Thyroid gland (tissue), 4 donors: ENCODE data around the gene RABL6. TPM values are rescaled to one million over a fixed set of nuclear protein-coding genes. Genes with fewer than 3 reads are reported as not detected.
A peak's percentile ranks its signal among the peaks of the same experiment; 100 is the strongest.
"Not testable (repeated sequence)": the region's sequence is repeated elsewhere in the genome, so short reads cannot be mapped to it uniquely, and the experiment has no call there.

Experiments
- DNase-seq, 2 donors: peaks; one replicate each; pipeline ENCODE4 v3.0.0-alpha.2; 2019
- H3K27ac ChIP-seq, 3 donors: fragments of 200-600 bp; sonication (generic); 1 replicate in 2 of 3; 2 replicates in 1 of 3; pipeline ENCODE4 v1.5.1; 2016 to 2019; ENCODE audit warnings: mild to moderate bottlenecking in 1 of 3, moderate library complexity in 1 of 3
- H3K27me3 ChIP-seq: fragments of 200-600 bp; sonication (generic); one replicate; pipeline ENCODE4 v1.5.1; 2019
- H3K36me3 ChIP-seq, 2 donors: fragments of 200-600 bp; sonication (generic); one replicate each; pipeline ENCODE4 v1.5.1; 2016 to 2019
- H3K4me1 ChIP-seq, 2 donors: fragments of 200-600 bp; sonication (generic); one replicate each; pipeline ENCODE4 v1.5.1; 2017 to 2019
- H3K4me3 ChIP-seq, 3 donors: fragments of 200-600 bp; sonication (generic); replicated peaks in 1 of 3; 1 replicate in 2 of 3; 2 replicates in 1 of 3; pipeline ENCODE4 v1.5.1; 2016; ENCODE audit warnings: mild to moderate bottlenecking in 1 of 3
- H3K9me3 ChIP-seq: fragments of 200-600 bp; sonication (generic); one replicate; pipeline ENCODE4 v1.5.1; 2017
- POLR2A ChIP-seq, 2 donors: fragments of 450-650 bp; IDR thresholded peaks; one replicate each; pipeline ENCODE4 v1.6.1; 2017; ENCODE audit warnings: antibody characterized with exemption in 2 of 2, mild to moderate bottlenecking in 2 of 2, moderate library complexity in 1 of 2
- WGBS, 2 donors: methylation state at CpG; one replicate each; pipeline ENCODE4 v1.1.5; 2017; 5-methylcytosine and 5-hydroxymethylcytosine counted together
- intact Hi-C: fragments of 100-400 bp; cut with DNase I; formaldehyde crosslinking; loops from one replicate; pipeline ENCODE4 v1.15.1; 2023
- total RNA-seq, 4 donors: library from RNA; depleted of rRNA; stranded (reverse); fragments of >200 nt; gene quantifications; one replicate each; pipeline ENCODE4 v1.2.3, GENCODE V29; 2016
- TF ChIP-seq, protein P1 (sequence below), 6 experiments: fragments of 200-600 bp in 3 of 6; fragments of 450-650 bp in 3 of 6; sonication (generic) in 3 of 6; IDR thresholded peaks; one replicate each; pipeline ENCODE4 v1.5.1; 2016 to 2019; ENCODE audit warnings: antibody characterized with exemption in 6 of 6, mild to moderate bottlenecking in 2 of 6, inconsistent platforms in 1 of 6, moderate library complexity in 1 of 6

RABL6 gene
- total RNA-seq, 4 donors from 2014 or later, result 59.8 to 84.0 (median 62.2) TPM

DNA sequence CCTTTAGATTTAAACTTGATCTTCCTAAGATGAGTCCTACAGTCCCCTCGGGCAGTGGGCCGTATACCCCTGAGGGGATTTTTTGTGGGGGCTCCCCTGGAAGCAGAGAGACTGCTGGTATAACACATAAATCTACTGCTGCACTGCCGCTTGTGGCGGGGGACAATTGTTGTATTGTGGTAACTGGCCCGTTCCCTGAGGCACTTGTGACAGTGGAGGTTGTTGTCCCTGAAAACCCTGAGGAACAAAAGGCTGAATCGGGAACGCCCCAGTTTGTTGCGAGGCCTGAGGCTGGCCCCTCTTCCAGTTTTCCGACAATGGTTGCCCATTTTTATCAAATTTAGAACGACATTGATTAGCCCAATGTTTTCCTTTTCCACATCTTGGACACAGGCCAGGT, 21.3 kb upstream of the RABL6 start:
- WGBS, 2 donors, result 75 to 78% methylated on average over 10 of the region's 10 CpGs

GRCh38 chr9:136786983-136787382, 20.8 kb upstream of the RABL6 start:
- WGBS, 2 donors, result 17 to 19% methylated on average over 4 of the region's 4 CpGs
- H3K27me3 ChIP-seq, H3K36me3 ChIP-seq, H3K27ac ChIP-seq, H3K4me3 ChIP-seq, DNase-seq, H3K9me3 ChIP-seq: not testable (repeated sequence)
- H3K4me1 ChIP-seq, result peaks cover 5 to 25% of the 10 kb centered on the region in 2 donors
- intact Hi-C loops, result loop anchor here (5.0 kb wide), 2 partner anchors 245 to 280 kb away; partner anchors contain the start of gene FUT7

More for the DNA sequence above, 21.3 kb upstream of the RABL6 start:
- intact Hi-C loops, result loop anchor here (5.0 kb wide), 2 partner anchors 246 to 281 kb away; partner anchors contain the start of gene FUT7
- Histone ChIP-seq H3K36me3 (no peaks in the 10 kb centered on the region), H3K9me3 (no peaks in the 10 kb centered on the region), H3K27ac (no peak overlapping the region), H3K4me3 (no peak overlapping the region), H3K4me1 (peaks cover 0 to 20% of the 10 kb centered on the region in 2 donors), H3K27me3 (no peaks in the 10 kb centered on the region)
- no peak for TF ChIP-seq POLR2A (IDR thresholded peaks at IDR 0.05)
- TF ChIP-seq, protein P1, sequence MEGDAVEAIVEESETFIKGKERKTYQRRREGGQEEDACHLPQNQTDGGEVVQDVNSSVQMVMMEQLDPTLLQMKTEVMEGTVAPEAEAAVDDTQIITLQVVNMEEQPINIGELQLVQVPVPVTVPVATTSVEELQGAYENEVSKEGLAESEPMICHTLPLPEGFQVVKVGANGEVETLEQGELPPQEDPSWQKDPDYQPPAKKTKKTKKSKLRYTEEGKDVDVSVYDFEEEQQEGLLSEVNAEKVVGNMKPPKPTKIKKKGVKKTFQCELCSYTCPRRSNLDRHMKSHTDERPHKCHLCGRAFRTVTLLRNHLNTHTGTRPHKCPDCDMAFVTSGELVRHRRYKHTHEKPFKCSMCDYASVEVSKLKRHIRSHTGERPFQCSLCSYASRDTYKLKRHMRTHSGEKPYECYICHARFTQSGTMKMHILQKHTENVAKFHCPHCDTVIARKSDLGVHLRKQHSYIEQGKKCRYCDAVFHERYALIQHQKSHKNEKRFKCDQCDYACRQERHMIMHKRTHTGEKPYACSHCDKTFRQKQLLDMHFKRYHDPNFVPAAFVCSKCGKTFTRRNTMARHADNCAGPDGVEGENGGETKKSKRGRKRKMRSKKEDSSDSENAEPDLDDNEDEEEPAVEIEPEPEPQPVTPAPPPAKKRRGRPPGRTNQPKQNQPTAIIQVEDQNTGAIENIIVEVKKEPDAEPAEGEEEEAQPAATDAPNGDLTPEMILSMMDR (IDR thresholded peaks at IDR 0.05), result no peak
- no peak for DNase-seq

DNA sequence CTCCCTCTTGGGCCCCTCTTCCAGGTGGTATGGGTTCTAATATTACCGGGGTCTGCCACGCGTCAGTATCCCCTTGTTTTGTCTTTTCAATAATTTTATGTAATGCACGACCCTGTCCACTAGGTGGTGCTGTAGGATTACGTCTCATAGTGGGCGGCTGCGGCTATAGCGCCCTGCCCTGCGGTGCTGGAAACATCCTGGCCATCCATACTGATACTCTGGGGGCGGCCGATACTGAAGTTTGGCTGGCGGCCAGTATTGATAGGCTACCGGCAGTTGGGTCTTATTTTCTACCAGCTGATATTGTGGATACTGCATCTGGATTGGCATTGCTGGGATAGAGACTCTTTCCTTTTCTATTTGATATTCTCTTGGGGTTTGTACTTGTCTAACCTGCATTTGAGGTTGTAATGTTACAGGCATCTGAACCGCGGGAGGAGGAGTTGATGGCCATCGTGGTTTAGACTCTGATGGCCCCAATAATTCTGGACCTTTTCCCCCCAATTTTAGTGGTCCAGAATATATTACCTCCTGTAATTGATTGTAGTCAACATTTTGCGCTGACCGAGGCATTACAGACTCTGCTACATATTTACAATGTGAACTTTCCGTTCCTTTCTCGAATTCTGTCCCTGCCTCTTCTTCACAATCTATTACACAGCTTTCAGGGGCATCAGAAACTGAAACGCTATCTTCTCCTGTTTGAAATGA, 19.9 kb upstream of the RABL6 start:
- Histone ChIP-seq H3K27ac (no peak overlapping the region), H3K4me3 (no peak overlapping the region), H3K27me3 (no peaks in the 10 kb centered on the region), H3K36me3 (no peaks in the 10 kb centered on the region), H3K4me1 (peaks cover 13 to 32% of the 10 kb centered on the region in 2 donors), H3K9me3 (no peaks in the 10 kb centered on the region)
- DNase-seq, result peak; percentile 52 to 56
- intact Hi-C loops, result loop anchor here (5.0 kb wide), 2 partner anchors 244 to 279 kb away; partner anchors contain the start of gene FUT7
- WGBS, 2 donors, result 21 to 22% methylated on average over 21 of the region's 21 CpGs
- TF ChIP-seq, protein P1 (IDR thresholded peaks at IDR 0.05), result peak; percentile 65 to 86 (median 82)
- TF ChIP-seq POLR2A (IDR thresholded peaks at IDR 0.05), result no peak

DNA sequence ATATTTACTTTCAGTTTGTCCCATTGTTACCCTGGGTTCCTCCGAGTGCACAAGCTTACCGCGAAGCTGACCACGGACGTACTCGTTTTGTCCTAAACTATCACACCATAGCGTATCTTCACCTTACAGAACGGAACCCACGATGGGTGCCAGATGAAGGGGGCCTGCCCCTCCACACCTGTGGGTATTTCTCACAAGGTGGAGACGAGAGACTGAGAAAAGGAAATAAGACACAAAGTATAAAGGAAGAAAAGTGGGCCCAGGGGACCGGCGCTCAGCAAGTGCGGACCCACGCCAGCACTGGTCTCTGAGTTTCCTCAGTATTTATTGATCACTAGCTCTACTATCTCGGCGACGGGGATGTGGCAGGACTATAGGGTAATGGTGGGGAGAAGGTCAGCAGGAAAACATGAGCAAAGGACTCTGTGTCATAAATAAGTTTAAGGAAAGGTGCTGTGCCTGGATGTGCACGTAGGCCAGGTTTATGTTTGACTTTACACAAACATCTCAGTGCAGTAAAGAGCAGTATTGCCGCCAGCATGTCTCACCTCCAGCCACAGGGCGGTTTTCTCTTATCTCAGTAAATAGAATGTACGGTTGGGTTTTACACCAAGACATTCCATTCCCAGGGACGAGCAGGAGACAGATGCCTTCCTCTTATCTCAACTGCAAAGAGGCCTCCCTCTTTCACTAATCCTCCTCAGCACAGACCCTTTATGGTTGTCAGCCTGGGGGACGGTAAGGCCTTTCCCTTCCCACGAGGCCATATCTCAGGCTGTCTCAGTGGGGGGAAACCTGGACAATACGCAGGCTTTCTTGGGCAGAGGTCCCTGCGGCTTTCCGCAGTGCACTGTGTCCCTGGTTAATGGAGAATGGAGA, 18.9 kb upstream of the RABL6 start:
- DNase-seq, H3K4me3 ChIP-seq, H3K27me3 ChIP-seq, H3K36me3 ChIP-seq, H3K9me3 ChIP-seq, H3K27ac ChIP-seq: not testable (repeated sequence)
- intact Hi-C loops, result loop anchor here (5.0 kb wide), 2 partner anchors 243 to 278 kb away; partner anchors contain the start of gene FUT7
- H3K4me1 ChIP-seq, result peaks cover 13 to 32% of the 10 kb centered on the region in 2 donors
- WGBS, 2 donors, result 83% methylated on average over 27 of the region's 27 CpGs

DNA sequence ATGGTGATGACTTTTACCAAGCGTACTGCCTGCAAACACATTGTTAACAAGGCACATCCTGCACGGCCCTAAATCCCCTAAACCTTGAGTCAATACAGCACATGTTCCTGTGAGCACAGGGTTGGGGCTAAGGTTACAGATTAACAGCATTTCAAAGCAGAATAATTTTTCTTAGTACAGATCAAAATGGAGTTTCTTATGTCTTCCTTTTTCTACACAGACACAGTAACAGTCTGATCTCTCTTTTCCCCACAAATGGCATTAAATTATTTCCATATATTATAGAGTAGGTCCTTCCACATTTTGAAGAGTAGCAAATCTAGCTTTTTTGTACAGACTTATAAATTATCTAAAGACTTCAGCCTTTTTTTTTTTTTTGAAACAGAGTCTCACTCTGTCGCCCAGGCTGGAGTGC, 18.2 kb upstream of the RABL6 start:
- no peak overlapping the region for H3K27ac ChIP-seq

More for the DNA sequence above, 18.2 kb upstream of the RABL6 start:
- no peaks in the 10 kb centered on the region for H3K9me3 ChIP-seq
- TF ChIP-seq POLR2A (IDR thresholded peaks at IDR 0.05), result no peak
- TF ChIP-seq, protein P1 (IDR thresholded peaks at IDR 0.05), result no peak
- no peak overlapping the region for H3K4me3 ChIP-seq
- DNase-seq, result no peak
- H3K36me3 ChIP-seq, result no peaks in the 10 kb centered on the region
- intact Hi-C loops, result loop anchor here (5.0 kb wide), 2 partner anchors 243 to 278 kb away; partner anchors contain the start of gene FUT7
- peaks cover 13 to 31% of the 10 kb centered on the region in 2 donors for H3K4me1 ChIP-seq
- H3K27me3 ChIP-seq, result no peaks in the 10 kb centered on the region
- 80 to 84% methylated on average over 3 of the region's 3 CpGs for WGBS, 2 donors
